HG03139 (cell line): Measurements from ENCODE around the gene AGMO.

ENCODE experiments used
- ATAC-seq: cut with Tn5 transposase; IDR thresholded peaks from one replicate; pipeline ENCODE4 v1.9.1; 2021; ENCODE audit not compliant: unreplicated experiment

Gene AGMO

GRCh38 chr7:15561835-15562234 lies at the start of gene AGMO:
AGMO (minus strand) TSS chr7:15562015.
- ATAC-seq, result no peak

- ATAC-seq, result no peak
Observed at GRCh38 chr7:15610503-15610902, 48.7 kb upstream of the AGMO start.

- ATAC-seq, result no peak
Observed at GRCh38 chr7:15609287-15609686, 47.5 kb upstream of the AGMO start.

- no peak for ATAC-seq
Observed at GRCh38 chr7:15607529-15608210, 45.9 kb upstream of the AGMO start.

- ATAC-seq, result no peak
Observed at GRCh38 chr7:15606561-15606960, 44.7 kb upstream of the AGMO start.

- no peak for ATAC-seq
Observed at GRCh38 chr7:15604166-15604565, 42.4 kb upstream of the AGMO start.

GRCh38 chr7:15603124-15603523 lies 41.3 kb upstream of the AGMO start:
- no peak for ATAC-seq

GRCh38 chr7:15602236-15602635 lies 40.4 kb upstream of the AGMO start:
- ATAC-seq, result no peak

- ATAC-seq, result no peak
Observed at GRCh38 chr7:15601175-15601574, 39.4 kb upstream of the AGMO start.

- no peak for ATAC-seq
Observed at GRCh38 chr7:15600298-15600697, 38.5 kb upstream of the AGMO start.

- ATAC-seq, result no peak
Observed at GRCh38 chr7:15594461-15594860, 32.6 kb upstream of the AGMO start.

GRCh38 chr7:15593382-15593781 lies 31.6 kb upstream of the AGMO start:
- no peak for ATAC-seq

- no peak for ATAC-seq
Observed at GRCh38 chr7:15586266-15586665, 24.5 kb upstream of the AGMO start.

GRCh38 chr7:15584575-15584974 lies 22.8 kb upstream of the AGMO start:
- ATAC-seq, result no peak

- ATAC-seq, result no peak
Observed at GRCh38 chr7:15582773-15583172, 21.0 kb upstream of the AGMO start.

GRCh38 chr7:15581352-15581951 lies 19.6 kb upstream of the AGMO start:
- no peak for ATAC-seq

GRCh38 chr7:15580604-15581351 lies 19.0 kb upstream of the AGMO start:
- no peak for ATAC-seq

GRCh38 chr7:15577600-15577999 lies 15.8 kb upstream of the AGMO start:
- no peak for ATAC-seq

- no peak for ATAC-seq
Observed at GRCh38 chr7:15571301-15571878, 9.6 kb upstream of the AGMO start.

- no peak for ATAC-seq
Observed at GRCh38 chr7:15567652-15568051, 5.8 kb upstream of the AGMO start.

GRCh38 chr7:15567036-15567435 lies 5.2 kb upstream of the AGMO start:
- no peak for ATAC-seq

- ATAC-seq, result no peak
Observed at GRCh38 chr7:15566476-15566875, 4.7 kb upstream of the AGMO start.
